Spleen (tissue), 11 donors: Measurements from ENCODE around the gene COL9A3. TPM values are rescaled to one million over a fixed set of nuclear protein-coding genes. Genes with fewer than 3 reads are reported as not detected.
A peak's percentile ranks its signal among the peaks of the same experiment; 100 is the strongest.

Experiments
- DNase-seq: peaks from one replicate; pipeline ENCODE4 v3.0.0-alpha.2; 2020
- H3K27ac ChIP-seq, 8 donors: fragments of 200-600 bp; sonication (generic) in 7 of 8; 1 replicate in 4 of 8; 2 replicates in 4 of 8; pipeline versions ENCODE4 v1.5.0 to v1.8.0; 2016 to 2021; ENCODE audit warnings: inconsistent platforms in 4 of 8, mild to moderate bottlenecking in 4 of 8, moderate library complexity in 1 of 8
- H3K27me3 ChIP-seq, 7 donors: fragments of 200-600 bp; sonication (generic) in 6 of 7; replicated peaks in 1 of 7; 1 replicate in 4 of 7; 2 replicates in 3 of 7; pipeline versions ENCODE4 v1.5.0 to v1.8.0; 2016 to 2021; ENCODE audit warnings: inconsistent platforms in 3 of 7, mild to moderate bottlenecking in 1 of 7
- H3K36me3 ChIP-seq, 6 donors: fragments of 200-600 bp; sonication (generic) in 5 of 6; 1 replicate in 4 of 6; 2 replicates in 2 of 6; pipeline versions ENCODE4 v1.5.0 to v1.8.0; 2016 to 2021; ENCODE audit warnings: inconsistent platforms in 2 of 6
- H3K4me1 ChIP-seq, 6 donors: fragments of 200-600 bp; sonication (generic) in 5 of 6; 1 replicate in 3 of 6; 2 replicates in 3 of 6; pipeline versions ENCODE4 v1.5.0 to v1.8.0; 2016 to 2021; ENCODE audit warnings: inconsistent platforms in 3 of 6
- H3K4me3 ChIP-seq, 8 donors: fragments of 200-600 bp; sonication (generic) in 7 of 8; 1 replicate in 4 of 8; 2 replicates in 4 of 8; pipeline versions ENCODE4 v1.5.0 to v1.8.0; 2016 to 2021; ENCODE audit warnings: inconsistent platforms in 4 of 8, mild to moderate bottlenecking in 4 of 8, moderate library complexity in 2 of 8
- H3K9me3 ChIP-seq, 8 donors: fragments of 200-600 bp; sonication (generic) in 7 of 8; 1 replicate in 4 of 8; 2 replicates in 4 of 8; pipeline versions ENCODE4 v1.5.0 to v1.8.0; 2016 to 2021; ENCODE audit warnings: inconsistent platforms in 4 of 8
- CTCF ChIP-seq, 11 experiments: fragments of 200-600 bp in 7 of 11; fragments of 450-650 bp in 4 of 11; sonication (generic) in 4 of 11; IDR thresholded peaks in 8 of 11; conservative IDR thresholded peaks in 3 of 11; 1 replicate in 7 of 11; 2 replicates in 4 of 11; pipeline versions ENCODE4 v1.4.0 to v1.8.0; 2016 to 2021; ENCODE audit warnings: antibody characterized with exemption in 11 of 11, inconsistent platforms in 4 of 11, mild to moderate bottlenecking in 1 of 11
- POLR2A ChIP-seq, 3 donors: fragments of 450-650 bp; IDR thresholded peaks; one replicate each; pipeline ENCODE4 v1.5.1; 2017; ENCODE audit warnings: antibody characterized with exemption in 3 of 3, mild to moderate bottlenecking in 1 of 3
- POLR2AphosphoS5 ChIP-seq, 3 donors: sonication (generic); formaldehyde crosslinking; IDR thresholded peaks; one replicate each; pipeline ENCODE4 v1.5.1; 2017; ENCODE audit warnings: antibody characterized with exemption in 3 of 3
- WGBS, 5 donors: extraction: QIAGEN DNeasy Blood & Tissue Kit in 3 of 5; methylation state at CpG; one replicate each; pipeline versions ENCODE4 v1.1.5 to v1.1.7; 2013 to 2018; 5-methylcytosine and 5-hydroxymethylcytosine counted together
- intact Hi-C: fragments of 100-400 bp; cut with DNase I; formaldehyde crosslinking; loops from one replicate; pipeline ENCODE4 v1.15.0; 2023; ENCODE audit warnings: low total_unique reads
- polyA plus RNA-seq, 3 donors: library from polyadenylated mRNA; stranded (reverse); fragments of 200-250 nt; gene quantifications; one replicate each; pipeline ENCODE4 v1.2.1, GENCODE V29; 2013
- total RNA-seq, 7 donors: library from RNA; depleted of rRNA in 3 of 7; stranded (reverse); fragments of >200 nt in 3 of 7; fragmentation: NEBNext Ultra II Directional in 4 of 7; extraction: Animal tissue kit (Norgen Biotek cat#: 25700) in 4 of 7; gene quantifications; one replicate each; pipeline versions ENCODE4 v1.1.0 to v1.2.1, GENCODE V29; 2016 to 2021
- donor health status: healthy with polysubstance abuse.
- donor health status: DM: no; HTN: no; CAD: no; lungs with moderate emphysema.
- donor health status: DM: no; HTN: no; CAD: no.
- donor health status: Bipolar disorder and iron deficiency.
- donor health status: healthy.
- donor health status: DM: no; HTN: no; CAD: no.
- donor health status: DM: yes; HTN: yes; CAD: no.

The COL9A3 gene
- total and polyA plus RNA-seq, 10 donors: 1.2 to 16.7 (median 11.1) TPM

- TF ChIP-seq POLR2AphosphoS5 (IDR thresholded peaks at IDR 0.05): no peak
- no peak for TF ChIP-seq POLR2A (IDR thresholded peaks at IDR 0.05)
- TF ChIP-seq CTCF (IDR thresholded peaks at IDR 0.05 in 8 of 11, conservative IDR thresholded peaks at IDR 0.05 in 3 of 11): no peak
Observed at GRCh38 chr20:62800314-62801259, 16.3 kb upstream of the COL9A3 start.

GRCh38 chr20:62801284-62802010, 15.4 kb upstream of the COL9A3 start:
- Histone ChIP-seq H3K4me3 (no peak overlapping the region), H3K27ac (no peak overlapping the region), H3K9me3 (no peaks in the 10 kb centered on the region), H3K36me3 (peaks cover 0 to 42% (median 38%) of the 10 kb centered on the region in 6 donors), H3K27me3 (no peaks in the 10 kb centered on the region), H3K4me1 (peaks cover 18 to 58% (median 37%) of the 10 kb centered on the region in 6 donors)
- DNase-seq: no peak
- no peak for TF ChIP-seq CTCF (IDR thresholded peaks at IDR 0.05 in 8 of 11, conservative IDR thresholded peaks at IDR 0.05 in 3 of 11)
- TF ChIP-seq POLR2AphosphoS5 (IDR thresholded peaks at IDR 0.05): peak in 1 of 3 donors; percentile 3
- TF ChIP-seq POLR2A (IDR thresholded peaks at IDR 0.05): no peak
- WGBS, 5 donors: 89 to 94% (median 92%) methylated on average over 12 to 15 of the region's 15 CpGs
- intact Hi-C loops: no loop called here

More at GRCh38 chr20:62800314-62801259, 16.3 kb upstream of the COL9A3 start:
- H3K4me1 ChIP-seq: peaks cover 10 to 56% (median 33%) of the 10 kb centered on the region in 6 donors
- intact Hi-C loops: no loop called here
- peaks cover 0 to 40% (median 37%) of the 10 kb centered on the region in 6 donors for H3K36me3 ChIP-seq
- no peaks in the 10 kb centered on the region for H3K27me3 ChIP-seq
- H3K4me3 ChIP-seq: no peak overlapping the region
- H3K27ac ChIP-seq: no peak overlapping the region
- 85 to 94% (median 93%) methylated on average over 26 of the region's 26 CpGs for WGBS, 5 donors
- no peaks in the 10 kb centered on the region for H3K9me3 ChIP-seq
- no peak for DNase-seq

DNA sequence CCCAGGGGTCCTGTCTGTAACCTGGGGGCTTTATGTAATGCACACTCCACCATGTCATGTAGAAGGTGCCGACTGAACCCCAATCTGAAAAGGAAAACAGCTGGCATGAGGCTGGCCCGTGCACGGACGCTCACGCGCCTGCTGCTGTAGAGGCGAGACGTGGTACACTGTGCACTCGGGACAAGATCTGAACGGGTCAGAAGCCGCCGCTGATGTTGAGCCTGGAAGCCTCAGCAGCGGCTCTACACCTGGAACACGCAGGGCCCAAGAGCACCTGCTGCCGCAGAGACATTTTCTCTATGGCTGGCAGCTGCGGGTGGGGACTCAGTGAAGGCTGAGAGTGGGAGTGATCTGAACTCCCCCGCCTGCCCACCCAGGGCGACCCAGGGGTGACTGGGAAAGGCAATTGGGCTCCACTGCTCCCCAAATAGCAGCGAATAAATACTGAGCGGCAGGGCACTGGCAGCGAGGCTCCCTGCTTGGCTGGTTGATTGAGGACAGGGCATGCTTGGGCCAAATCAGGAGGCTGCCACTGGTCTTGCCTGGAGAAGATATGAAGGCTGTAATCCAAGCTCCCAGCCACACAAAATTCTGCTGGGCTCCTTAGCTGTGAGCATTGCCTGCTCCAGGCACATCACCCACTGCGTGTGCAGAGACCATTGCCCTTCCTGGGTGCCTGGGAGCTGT, 14.7 kb upstream of the COL9A3 start:
- Histone ChIP-seq H3K27ac (no peak overlapping the region), H3K4me1 (peaks cover 23 to 62% (median 41%) of the 10 kb centered on the region in 6 donors), H3K9me3 (no peaks in the 10 kb centered on the region), H3K27me3 (no peaks in the 10 kb centered on the region), H3K36me3 (peaks cover 0 to 49% (median 38%) of the 10 kb centered on the region in 6 donors), H3K4me3 (no peak overlapping the region)
- DNase-seq: no peak
- TF ChIP-seq POLR2AphosphoS5 (IDR thresholded peaks at IDR 0.05) (peak in 1 of 3 donors; percentile 42), CTCF (IDR thresholded peaks at IDR 0.05 in 8 of 11, conservative IDR thresholded peaks at IDR 0.05 in 3 of 11) (no peak)
- WGBS, 5 donors: 87 to 92% (median 90%) methylated on average over 22 of the region's 22 CpGs
- intact Hi-C loops: no loop called here
